Gastrocnemius medialis (tissue), 4 donors: Measurements from ENCODE around the gene GRID1.

ENCODE experiments used
- CTCF ChIP-seq, 5 experiments: fragments of 450-650 bp in 3 of 5; fragments of 200-600 bp in 2 of 5; sonication (generic) in 2 of 5; IDR thresholded peaks in 4 of 5; conservative IDR thresholded peaks in 1 of 5; 1 replicate in 4 of 5; 2 replicates in 1 of 5; pipeline ENCODE4 v1.5.1; 2016 to 2019; ENCODE audit warnings: antibody characterized with exemption in 5 of 5, mild to moderate bottlenecking in 3 of 5, moderate library complexity in 3 of 5
- POLR2A ChIP-seq, 2 donors: fragments of 450-650 bp; IDR thresholded peaks; one replicate each; pipeline ENCODE4 v1.6.1; 2017; ENCODE audit warnings: antibody characterized with exemption in 2 of 2, mild to moderate bottlenecking in 2 of 2, moderate library complexity in 2 of 2

DNA sequence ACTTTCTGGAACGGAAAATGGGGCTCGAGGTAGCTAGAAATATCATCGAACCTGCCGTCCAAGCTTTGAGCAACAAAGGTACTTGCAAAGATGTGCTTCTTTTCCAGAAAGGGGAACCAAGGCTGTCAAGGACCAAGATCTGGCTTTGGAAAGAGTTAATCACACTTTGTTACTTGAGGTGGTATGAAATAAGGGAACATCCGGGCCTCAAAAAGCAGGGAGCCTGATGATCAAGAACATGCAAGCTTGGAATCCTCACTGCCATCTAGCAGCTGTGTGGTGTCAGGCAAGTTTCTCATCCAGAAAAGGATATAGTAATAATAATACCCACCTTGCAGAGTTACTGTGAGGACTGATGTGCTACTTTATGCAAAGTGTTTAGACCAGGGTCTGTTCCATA, 329.5 kb downstream of the GRID1 start:
- TF ChIP-seq CTCF (IDR thresholded peaks at IDR 0.05 in 4 of 5, conservative IDR thresholded peaks at IDR 0.05 in 1 of 5) (no peak), POLR2A (IDR thresholded peaks at IDR 0.05) (no peak)
